Non-pigmented ciliary epithelial cell (primary cell): ENCODE results near the gene CNTN3.

Experiments used
- DNase-seq: peaks from one replicate; pipeline ENCODE4 v3.0.0-alpha.2; 2010; ENCODE audit warnings: low read depth

Gene CNTN3

DNA sequence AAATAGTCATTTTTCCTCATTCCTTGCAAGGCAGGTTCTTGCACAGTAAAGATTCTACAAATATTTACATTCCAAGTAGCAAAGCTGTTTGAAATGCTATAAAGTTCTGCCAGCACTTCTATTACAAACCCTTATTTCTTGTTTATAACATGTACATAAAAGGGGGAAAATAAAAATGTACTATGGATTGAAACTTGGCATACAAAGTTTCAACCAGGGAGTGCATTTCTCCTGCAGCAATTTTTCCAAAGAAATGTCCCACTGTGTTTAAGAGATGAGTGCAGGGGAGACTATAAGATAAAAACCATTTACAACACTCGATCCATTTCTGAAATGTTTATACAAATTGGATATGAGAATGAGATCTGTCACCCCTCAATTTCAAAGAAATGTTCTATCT, 3.3 kb downstream of the CNTN3 start:
- DNase-seq = no peak

DNA sequence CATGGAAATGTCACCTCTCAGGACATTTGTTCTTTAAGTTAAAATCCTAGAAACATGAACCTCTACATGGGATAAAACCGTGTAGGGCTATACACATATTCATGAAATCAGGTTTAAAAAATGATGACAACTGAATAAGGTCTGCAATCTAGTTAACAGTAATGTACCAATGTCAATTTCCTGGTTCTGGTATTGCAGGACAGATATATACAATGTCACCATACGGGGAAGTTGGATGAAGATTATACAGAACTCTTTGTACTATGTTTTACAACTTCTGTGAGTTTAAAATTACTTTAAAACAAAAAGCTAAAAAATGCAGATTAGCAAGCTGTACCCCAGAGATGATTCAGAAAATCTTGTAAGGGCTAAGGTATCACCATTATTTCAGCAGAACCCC, 6.7 kb downstream of the CNTN3 start:
- DNase-seq = no peak

- DNase-seq = no peak
Observed at GRCh38 chr3:74606996-74607395, 7.5 kb downstream of the CNTN3 start.

DNA sequence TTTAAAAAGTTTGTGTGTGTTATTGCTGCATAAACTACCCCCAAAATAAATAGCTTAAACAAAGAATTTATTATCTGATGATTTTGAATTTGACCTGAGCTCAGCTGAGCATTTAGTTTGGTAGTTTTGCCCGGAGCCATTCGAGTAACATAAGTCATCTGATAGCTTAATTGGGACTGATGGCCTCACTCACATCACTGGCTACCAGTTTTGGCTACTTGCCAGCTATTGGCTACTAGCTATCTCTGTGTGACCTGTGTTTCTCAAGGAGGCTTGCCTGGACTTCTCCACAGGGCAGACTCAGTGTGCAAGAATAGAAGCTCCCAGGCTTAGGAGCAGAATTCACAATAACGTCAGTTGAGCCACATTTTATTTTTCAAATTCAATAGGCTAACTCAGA, 9.0 kb downstream of the CNTN3 start:
- no peak for DNase-seq

GRCh38 chr3:74603292-74603691, 11.2 kb downstream of the CNTN3 start:
- no peak for DNase-seq

- no peak for DNase-seq
Observed at GRCh38 chr3:74602471-74602870, 12.0 kb downstream of the CNTN3 start.

DNA sequence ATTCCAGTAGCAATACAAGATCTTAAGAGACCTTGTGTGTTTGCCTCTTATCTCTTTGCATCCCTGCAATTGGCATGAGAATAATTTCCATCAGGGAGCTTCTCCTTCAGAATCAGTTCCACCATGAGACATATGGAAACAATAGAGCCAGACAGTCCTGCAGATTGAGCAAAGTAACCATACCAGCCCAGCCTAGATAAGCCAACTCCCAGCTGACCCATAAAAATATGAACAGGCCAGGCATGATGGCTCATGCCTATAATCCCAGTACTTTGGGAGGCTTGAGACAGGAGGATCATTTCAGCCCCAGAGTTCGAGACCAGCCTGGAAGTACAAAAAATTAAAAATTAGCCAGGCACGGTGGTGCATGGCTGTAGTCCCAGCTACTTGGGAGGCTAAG, 12.7 kb downstream of the CNTN3 start:
- DNase-seq = no peak

- DNase-seq = no peak
Observed at GRCh38 chr3:74599564-74599963, 14.9 kb downstream of the CNTN3 start.

- no peak for DNase-seq
Observed at GRCh38 chr3:74593152-74593551, 21.3 kb downstream of the CNTN3 start.

DNA sequence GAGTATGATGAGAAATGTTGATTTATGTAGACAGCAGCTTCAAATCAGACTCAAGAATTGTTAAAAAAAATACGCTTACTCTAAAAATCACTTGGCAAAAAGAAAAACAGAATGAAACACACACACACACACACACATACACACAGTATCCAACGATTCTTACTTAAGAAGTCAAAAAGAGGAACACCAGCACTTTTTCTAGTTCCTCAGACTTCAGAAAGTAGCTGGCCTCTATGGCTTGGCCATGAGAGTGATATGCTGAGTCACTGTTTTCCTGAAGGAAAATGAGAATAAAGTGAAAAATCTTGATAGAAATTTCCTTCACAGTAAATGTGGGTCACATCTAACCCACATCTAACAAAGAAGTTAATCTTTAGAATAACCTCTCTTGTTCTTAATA, 22.1 kb downstream of the CNTN3 start:
- no peak for DNase-seq

DNA sequence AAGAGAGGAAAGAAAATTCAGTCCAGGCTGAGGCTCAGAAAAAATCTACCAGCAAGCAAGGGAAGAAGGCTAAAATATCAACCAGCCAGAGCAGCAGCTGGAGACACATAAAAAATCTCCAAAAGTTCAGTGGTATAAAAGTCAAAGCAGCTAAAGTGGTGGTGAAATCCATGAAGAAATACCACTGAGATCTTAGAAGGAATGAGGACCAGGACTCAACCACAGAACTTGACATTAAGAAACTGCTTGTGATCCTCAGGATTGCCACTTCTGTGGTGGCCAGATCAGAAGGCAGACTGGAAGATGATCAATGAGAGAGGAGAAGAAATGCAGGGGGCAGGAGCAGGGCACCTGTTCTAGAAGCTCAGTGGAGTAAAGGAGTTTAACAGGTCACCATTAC, 22.5 kb downstream of the CNTN3 start:
- no peak for DNase-seq

GRCh38 chr3:74591342-74591741, 23.1 kb downstream of the CNTN3 start:
- DNase-seq = no peak

GRCh38 chr3:74590620-74591262, 23.7 kb downstream of the CNTN3 start:
- DNase-seq = no peak

GRCh38 chr3:74584782-74585181, 29.7 kb downstream of the CNTN3 start:
- no peak for DNase-seq

GRCh38 chr3:74582982-74583381, 31.5 kb downstream of the CNTN3 start:
- no peak for DNase-seq

DNA sequence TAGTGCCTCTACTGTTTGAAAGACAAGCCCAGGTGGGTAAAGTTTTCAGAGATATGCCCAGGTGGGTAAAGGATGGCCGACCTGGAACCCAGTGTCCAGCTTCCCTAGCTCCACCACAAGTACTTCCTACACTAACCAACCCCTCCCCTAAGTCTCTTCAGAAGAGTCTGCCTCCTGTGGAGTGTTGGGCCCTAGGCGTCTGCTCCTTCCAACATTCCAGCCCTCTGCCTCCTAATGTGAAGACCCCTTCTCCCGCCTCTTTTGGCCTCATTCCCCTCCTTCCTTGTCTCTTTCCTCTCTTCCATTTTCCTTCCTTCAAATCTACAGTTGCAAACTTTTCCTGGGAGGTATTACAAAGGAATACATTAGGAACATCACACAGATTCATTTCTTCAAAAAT, 38.6 kb downstream of the CNTN3 start:
- DNase-seq = no peak

DNA sequence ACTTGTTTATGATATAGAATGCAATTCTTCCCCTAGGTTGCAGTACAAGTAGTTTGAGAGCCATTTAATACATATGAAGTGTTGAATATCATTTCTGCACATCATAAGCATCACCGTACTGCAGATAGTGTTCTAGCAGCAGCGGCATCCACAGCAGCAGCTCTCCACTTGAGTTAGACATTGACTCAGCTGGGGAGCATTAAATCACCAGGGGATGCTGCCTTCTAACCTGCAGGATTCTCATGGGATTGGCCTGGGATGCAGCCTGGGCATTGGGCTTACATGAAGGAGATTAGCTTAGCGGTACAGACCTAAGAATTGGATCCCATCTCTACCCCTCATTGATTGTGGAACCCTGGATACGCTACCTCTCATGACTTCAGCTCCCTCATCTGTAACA, 43.3 kb downstream of the CNTN3 start:
- DNase-seq = no peak
